G401 (cell line): ENCODE measurements around the gene HSDL1. TPM values are rescaled to one million over a fixed set of nuclear protein-coding genes. Genes with fewer than 3 reads are reported as not detected.
A peak's percentile ranks its signal among the peaks of the same experiment; 100 is the strongest.
"Not testable (repeated sequence)": the region's sequence is repeated elsewhere in the genome, so short reads cannot be mapped to it uniquely, and the experiment has no call there.

Source experiments
- DNase-seq: peaks from one replicate; pipeline ENCODE4 v3.0.0-alpha.2; 2015; ENCODE audit warnings: low spot score
- in situ Hi-C: cut with HindIII; loops from 2 replicates; pipeline ENCODE4 v1.10.0; 2016; ENCODE audit warnings: low sequenced_read_pairs, mixed read lengths
- total RNA-seq: library from RNA; depleted of rRNA; stranded (reverse); fragments of >200 nt; shearing (Covaris generic); gene quantifications from 2 replicates; pipeline ENCODE4 v1.2.3, GENCODE V29; 2014

Gene HSDL1
- total RNA-seq, 1 experiment from 2014 or later, result 37.9 TPM

DNA sequence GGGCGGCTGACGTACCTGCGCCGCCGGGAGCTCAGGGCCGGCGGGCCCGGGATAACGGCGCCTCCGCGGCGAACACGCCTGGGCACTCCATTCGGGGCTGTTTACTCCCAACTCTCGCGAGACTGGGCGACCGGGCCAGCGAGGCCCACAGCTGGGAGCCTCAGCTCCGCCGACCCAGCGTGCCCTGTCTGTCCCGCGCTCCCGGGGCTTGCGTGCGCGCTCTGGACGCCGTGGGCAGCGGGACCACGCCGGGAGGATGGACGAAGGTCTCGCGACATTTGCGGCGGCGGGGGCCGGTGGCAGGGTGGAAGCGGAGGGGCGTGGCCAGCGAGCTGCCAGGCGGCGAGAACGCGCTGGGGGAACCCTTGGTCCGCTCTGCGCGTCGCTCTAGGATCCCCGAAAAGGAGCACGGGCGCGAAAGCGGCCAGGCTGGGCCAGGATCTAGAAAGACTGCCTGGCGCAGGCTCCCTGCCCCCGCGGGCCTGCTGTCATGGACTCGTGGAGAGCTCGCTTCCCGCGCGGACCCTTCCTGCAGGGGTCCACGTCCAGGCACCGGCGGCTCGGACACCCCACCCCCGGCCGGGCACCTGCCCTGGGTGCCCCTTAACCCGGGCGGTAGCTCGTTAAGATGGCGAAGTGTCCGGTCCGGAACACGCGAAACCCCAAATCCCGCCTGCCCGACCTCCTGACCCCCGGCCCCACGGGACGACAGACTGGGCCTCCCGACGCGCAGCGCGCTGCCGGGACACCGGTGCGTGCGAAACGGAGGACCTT is 28.1 kb downstream of the HSDL1 start, which contains the start of gene MBTPS1:
MBTPS1 (minus strand) TSS at position 223 of the 774 bp plus-strand sequence. CDS start 15,159 bp downstream, outside the sequence.
- in situ Hi-C loops, result no loop called here
- DNase-seq, result peak; percentile 96

DNA sequence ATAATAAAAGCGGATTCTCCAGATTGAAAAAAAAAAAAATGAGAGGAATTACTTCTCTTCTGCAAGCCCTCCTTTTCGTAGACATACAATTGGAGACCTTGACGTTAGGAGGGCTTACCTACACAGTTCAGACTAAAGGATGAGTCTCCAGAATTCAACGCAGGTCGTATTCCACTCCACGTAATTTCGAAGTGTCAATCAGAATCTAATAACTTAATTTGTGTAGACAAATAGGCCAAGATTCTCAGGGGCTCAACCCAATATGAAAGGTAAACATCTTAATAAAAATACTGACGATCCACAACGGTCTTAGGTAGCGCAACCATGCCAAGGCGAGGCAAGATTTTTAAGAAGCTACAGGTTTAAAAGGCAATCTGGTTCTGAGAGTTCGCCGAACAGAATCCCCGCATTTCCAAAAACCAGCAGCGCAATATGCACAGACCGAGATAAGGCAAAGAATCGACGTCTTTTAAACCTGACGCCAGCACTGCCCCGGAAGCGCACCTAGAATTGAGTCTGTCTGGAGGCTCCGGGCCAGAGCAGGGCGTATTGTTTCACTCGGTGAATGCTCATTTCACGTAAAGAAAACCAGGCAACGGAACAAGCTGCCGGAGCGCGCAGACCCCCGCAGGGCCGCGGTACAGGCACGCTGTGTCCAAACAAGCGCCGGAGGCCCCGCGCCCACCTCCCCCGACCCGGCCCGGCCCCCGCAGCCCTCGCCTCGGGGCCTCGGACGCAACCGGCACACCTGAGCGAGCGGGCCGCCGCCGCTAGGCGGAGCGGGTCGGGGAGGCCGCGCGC is 28.9 kb downstream of the HSDL1 start:
- DNase-seq, result peak; percentile 63
- in situ Hi-C loops, result no loop called here

- in situ Hi-C loops, DNase-seq: not testable (repeated sequence)
These were observed 33.0 kb downstream of the HSDL1 start for GRCh38 chr16:84111949-84112348.

DNA sequence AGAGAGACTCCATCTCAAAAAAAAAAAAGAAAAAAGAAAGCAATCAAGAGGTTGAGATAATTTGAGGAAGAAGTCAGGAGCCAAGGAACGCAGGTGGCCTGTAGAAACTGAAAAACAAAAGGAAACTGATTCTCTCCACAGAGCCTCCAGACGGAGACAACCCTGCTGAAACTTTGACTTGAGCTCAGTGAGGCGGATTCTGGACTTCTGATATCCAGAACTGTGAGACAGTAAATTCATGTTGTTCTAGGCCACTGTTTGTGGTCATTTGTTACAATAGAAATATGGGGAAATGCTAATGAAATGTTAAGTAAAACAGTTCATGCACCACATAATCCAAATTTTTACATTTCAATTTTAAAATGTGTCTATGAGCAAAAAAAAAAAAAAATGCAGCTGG is 33.5 kb downstream of the HSDL1 start:
- no peak for DNase-seq
- in situ Hi-C loops, result no loop called here

GRCh38 chr16:84110527-84110926 is 34.5 kb downstream of the HSDL1 start:
- in situ Hi-C loops, result no loop called here
- no peak for DNase-seq

- in situ Hi-C loops, result no loop called here
- peak; percentile 75 for DNase-seq
These were observed 35.2 kb downstream of the HSDL1 start for GRCh38 chr16:84109598-84110335.

- DNase-seq, result no peak
- in situ Hi-C loops, result no loop called here
These were observed 37.1 kb downstream of the HSDL1 start for GRCh38 chr16:84107921-84108320.

DNA sequence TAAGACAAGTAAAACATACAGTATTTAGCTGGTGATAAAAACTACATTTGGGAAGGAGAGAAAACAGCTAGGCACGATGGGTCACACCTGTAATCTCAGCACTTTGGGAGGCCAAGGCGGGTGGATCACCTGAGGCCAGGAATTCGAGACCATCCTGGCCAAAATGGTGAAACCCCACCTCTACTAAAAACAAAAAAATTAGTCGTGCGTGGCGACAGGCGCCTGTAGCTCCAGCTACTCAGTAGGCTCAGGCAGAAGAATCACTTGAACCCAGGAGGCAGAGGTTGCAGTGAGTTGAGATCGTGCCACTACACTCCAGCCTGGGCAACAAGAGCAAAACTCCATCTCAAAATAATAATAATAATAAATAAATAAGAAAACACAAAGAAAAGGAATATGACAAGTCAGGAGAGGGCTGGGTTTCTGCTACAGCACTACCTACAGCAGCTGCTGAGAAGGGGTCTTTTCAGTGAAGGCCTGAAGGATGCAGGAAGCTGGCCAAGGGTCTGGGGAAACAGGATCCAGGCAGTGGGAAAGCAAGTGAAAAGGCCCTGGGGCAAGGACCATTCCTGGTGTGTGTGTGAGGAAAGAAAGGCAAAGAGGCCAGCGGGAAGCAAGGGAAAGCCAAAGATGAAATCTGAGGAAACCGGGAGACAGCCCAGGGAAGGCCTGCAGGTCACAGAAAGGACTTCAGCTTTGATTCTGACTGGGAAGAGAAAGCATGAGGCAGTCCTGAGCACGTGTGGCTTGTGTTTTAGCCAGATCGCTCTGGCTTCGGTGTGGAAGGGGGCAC is 38.8 kb downstream of the HSDL1 start:
- in situ Hi-C loops, result no loop called here
- DNase-seq, result no peak

DNA sequence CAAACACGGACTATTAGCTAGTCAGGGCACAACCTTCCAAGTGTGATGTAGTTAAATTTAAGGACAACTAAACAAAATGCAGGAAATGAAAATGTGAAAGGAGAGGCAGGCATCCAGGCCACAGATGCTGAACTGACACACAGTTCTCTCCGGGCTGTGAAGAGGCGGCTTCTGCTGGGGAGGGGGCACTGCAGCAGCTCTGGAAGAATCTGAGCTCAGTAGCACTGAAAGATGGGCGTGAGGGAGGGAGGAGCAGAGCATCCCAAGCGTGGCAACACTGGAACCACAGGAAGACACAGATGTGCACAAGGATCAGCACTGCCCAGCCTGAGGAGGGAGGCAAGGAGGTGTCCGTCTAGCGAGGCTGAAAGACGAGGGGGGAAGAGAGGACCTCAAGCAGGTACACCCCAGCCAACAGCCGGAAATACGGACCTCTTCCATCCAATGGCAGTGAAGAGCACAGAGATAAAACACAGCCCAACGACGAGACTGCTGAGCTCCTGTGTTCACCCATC is 39.6 kb downstream of the HSDL1 start:
- in situ Hi-C loops, result no loop called here
- DNase-seq, result no peak

DNA sequence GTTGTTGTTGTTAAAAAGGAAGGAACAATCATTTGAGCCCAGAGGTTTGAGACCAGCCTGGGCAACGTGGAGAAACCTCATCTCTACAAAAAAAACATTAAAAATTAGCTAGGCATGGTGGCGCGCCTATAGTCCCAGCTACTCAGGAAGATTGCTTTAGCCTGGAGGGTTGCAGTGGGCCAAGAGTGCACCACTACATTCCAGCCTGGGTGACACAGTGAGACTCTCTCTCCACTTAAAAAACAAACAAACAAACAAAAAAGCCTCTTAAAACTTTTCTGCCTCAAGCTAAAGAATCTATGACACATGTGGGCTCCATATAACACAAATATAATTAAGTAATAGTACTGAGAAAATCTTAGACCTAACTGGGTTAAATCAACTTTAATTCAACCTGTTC is 40.7 kb downstream of the HSDL1 start:
- in situ Hi-C loops, result no loop called here
- no peak for DNase-seq

GRCh38 chr16:84103678-84104077 is 41.3 kb downstream of the HSDL1 start:
- in situ Hi-C loops, result no loop called here
- DNase-seq, result no peak

- in situ Hi-C loops, result no loop called here
- no peak for DNase-seq
These were observed 46.0 kb downstream of the HSDL1 start for GRCh38 chr16:84098939-84099338.

- in situ Hi-C loops, result no loop called here
- no peak for DNase-seq
These were observed 48.5 kb downstream of the HSDL1 start for GRCh38 chr16:84096447-84097005.

- in situ Hi-C loops, result no loop called here
- peak; percentile 56 for DNase-seq
These were observed 49.5 kb downstream of the HSDL1 start for GRCh38 chr16:84095466-84095865.

DNA sequence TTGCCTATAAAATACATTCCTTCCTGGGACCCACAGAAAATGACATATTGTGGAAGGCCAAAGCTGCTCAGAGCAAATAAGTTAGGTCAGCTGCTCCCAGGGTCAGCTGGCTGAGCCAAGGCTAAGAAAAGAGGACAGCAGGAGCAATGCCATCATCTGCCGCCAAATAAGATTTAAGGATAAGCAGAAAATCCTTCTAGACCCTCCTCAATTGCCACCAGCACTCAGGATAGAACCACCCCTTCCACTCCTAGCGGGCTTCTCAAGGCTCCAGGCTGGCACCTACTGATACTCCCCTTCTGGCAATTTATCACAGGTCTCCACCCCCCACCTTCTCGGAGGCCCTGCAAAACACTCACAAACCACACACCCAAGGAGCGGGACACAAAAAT is 51.1 kb downstream of the HSDL1 start:
- in situ Hi-C loops, result no loop called here
- DNase-seq, result peak; percentile 59

DNA sequence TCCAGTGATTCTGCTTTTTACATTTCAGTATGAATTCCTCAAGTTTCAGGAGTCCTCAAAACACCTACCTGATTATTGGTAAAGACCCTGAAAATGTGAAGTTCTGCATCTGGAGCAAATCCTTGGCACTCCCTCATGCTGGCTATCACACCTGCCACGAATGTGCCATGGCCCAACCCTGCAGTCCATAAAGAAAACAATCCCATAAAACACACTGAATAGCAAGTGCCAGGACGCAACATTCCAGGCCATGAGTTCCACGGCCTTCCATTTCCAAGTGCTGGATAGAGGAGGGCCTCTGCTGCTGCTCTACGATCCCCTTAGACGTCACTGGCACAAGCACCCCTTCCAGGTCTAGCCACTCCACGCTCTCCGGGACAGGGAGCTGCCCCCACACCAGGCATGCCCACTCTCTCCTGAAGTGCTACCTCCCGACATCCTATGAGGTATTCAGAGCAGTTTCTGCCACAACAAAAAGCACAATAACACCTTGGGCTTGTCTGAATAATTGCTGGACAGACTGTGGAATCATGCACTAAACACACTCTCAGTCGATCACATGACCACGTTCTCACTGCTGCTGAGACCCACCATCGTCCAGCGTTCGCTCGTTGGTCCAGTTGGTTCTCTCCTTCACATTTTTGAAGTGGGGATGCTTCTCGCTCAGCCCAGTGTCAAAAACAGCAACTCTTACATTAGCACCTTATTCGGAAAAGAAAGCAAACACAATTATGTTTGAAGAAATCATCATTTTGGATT is 51.7 kb downstream of the HSDL1 start:
- DNase-seq, result no peak
- in situ Hi-C loops, result no loop called here

DNA sequence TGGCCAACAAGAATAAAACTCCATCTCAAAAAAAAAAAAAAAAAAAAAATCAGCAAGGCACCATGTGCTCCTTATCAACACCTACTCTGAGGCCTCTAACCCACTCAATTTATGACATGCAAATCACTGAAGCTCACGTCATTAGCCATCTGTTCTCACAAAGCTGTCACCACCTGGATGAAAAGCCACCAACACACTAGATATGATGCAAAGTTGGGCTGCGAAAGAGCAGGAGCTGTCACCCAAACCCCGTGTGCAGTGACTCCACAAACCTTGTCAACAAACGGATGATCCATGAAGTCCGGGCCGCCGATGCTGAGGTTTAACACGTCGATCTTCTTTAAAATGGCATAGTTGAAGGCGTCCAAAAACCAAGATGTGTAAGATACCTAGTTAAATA is 53.5 kb downstream of the HSDL1 start:
- DNase-seq, result peak; percentile 90
- in situ Hi-C loops, result no loop called here

DNA sequence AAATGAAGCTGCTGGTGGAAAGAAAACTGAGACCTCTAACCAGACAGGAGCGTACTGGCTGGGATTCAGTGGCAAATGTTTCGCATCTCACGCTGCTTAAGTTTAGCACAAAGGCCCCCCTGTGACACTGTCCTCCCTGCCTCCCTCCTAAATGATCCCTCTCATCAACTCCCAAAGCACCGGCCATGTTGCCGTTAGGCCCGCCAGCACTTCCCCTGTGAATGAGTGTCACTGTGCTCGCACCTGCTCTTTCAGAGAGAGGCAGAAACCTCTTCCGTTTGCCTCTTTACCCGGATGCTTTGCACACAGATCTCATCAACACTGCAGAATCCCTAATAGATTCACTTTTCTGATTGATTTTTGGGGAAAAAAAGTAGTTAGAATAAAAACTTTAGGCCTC is 54.8 kb downstream of the HSDL1 start:
- in situ Hi-C loops, result no loop called here

More for the DNA sequence above, 54.8 kb downstream of the HSDL1 start:
- DNase-seq, result no peak
